Kidney epithelial cell (primary cell): ENCODE measurements around the gene GSK3A. TPM values are rescaled to one million over a fixed set of nuclear protein-coding genes. Genes with fewer than 3 reads are reported as not detected.

Experiments
- DNase-seq: peaks from one replicate; pipeline ENCODE4 v3.0.0-alpha.2; 2010; ENCODE audit warnings: low read depth
- H3K27me3 ChIP-seq: 2 replicates; pipeline ENCODE4 v1.6.0; 2011; ENCODE audit warnings: low read length; ENCODE audit not compliant: control insufficient read depth, insufficient read depth
- H3K36me3 ChIP-seq: 2 replicates; pipeline ENCODE4 v1.5.1; 2011; ENCODE audit warnings: low read length; ENCODE audit not compliant: control insufficient read depth, insufficient read depth
- H3K4me3 ChIP-seq: 2 replicates; pipeline ENCODE4 v1.5.1; 2011; ENCODE audit warnings: low read depth, mild to moderate bottlenecking, control low read depth, low read length
- total RNA-seq: library from RNA; depleted of rRNA; stranded (reverse); fragments of >200 nt; gene quantifications from 2 replicates; pipeline ENCODE4 v1.2.3, GENCODE V29; 2015
- TF ChIP-seq, protein P1 (sequence below): IDR thresholded peaks from 2 replicates; pipeline ENCODE4 v1.5.1; 2011; ENCODE audit warnings: mild to moderate bottlenecking, moderate library complexity, low read length, control low read depth, inconsistent platforms; ENCODE audit not compliant: insufficient read depth, poor library complexity, severe bottlenecking

The GSK3A gene
- total RNA-seq, 1 donor from 2014 or later: 27.3 TPM

DNA sequence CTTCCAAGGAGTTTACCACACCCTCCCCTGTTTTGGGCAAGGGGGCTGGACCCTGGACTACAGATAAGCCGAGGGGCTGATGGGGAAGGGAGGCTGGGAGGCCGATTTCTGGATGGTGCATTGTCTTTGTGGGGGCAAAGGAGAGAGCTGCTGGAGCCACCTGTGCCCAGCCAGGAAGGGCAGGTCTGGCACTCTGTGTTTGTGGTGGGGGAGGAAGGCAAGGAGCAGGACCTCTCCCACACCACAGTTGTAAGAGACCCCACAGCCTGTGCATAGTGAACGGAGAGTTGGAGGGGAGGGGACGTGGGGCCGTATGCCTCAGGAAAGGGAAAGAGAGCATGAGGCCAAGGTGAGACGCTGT lies 43.6 kb upstream of the GSK3A start:
- TF ChIP-seq, protein P1, sequence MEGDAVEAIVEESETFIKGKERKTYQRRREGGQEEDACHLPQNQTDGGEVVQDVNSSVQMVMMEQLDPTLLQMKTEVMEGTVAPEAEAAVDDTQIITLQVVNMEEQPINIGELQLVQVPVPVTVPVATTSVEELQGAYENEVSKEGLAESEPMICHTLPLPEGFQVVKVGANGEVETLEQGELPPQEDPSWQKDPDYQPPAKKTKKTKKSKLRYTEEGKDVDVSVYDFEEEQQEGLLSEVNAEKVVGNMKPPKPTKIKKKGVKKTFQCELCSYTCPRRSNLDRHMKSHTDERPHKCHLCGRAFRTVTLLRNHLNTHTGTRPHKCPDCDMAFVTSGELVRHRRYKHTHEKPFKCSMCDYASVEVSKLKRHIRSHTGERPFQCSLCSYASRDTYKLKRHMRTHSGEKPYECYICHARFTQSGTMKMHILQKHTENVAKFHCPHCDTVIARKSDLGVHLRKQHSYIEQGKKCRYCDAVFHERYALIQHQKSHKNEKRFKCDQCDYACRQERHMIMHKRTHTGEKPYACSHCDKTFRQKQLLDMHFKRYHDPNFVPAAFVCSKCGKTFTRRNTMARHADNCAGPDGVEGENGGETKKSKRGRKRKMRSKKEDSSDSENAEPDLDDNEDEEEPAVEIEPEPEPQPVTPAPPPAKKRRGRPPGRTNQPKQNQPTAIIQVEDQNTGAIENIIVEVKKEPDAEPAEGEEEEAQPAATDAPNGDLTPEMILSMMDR: no peak
- Histone ChIP-seq H3K4me3 (no peak overlapping the region), H3K27me3 (no peaks in the 10 kb centered on the region), H3K36me3 (peaks cover 10% of the 10 kb centered on the region)
- no peak for DNase-seq

DNA sequence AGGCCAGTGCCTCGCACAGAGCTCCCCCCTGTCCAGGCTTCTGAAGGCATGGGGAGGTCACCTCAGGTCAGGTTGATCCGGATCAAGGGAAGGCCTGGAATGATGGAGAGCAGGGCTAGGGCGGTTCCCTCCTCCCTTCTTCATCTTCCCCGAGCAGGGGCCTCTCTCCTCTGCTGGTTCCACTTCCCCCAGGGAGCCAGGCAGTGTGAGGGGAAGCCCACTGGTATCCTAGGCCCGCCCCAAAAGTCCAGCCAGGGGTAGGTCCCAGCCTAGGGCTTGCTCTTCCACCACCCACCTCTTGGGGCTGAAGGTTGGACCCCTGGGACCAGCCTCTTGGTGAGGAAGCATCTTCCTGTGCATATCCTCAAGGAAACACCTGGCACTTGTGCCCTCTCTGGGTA lies 43.1 kb upstream of the GSK3A start:
- Histone ChIP-seq H3K36me3 (peaks cover 7% of the 10 kb centered on the region), H3K4me3 (peak overlapping the region; percentile 62), H3K27me3 (no peaks in the 10 kb centered on the region)
- TF ChIP-seq, protein P1: no peak
- no peak for DNase-seq

DNA sequence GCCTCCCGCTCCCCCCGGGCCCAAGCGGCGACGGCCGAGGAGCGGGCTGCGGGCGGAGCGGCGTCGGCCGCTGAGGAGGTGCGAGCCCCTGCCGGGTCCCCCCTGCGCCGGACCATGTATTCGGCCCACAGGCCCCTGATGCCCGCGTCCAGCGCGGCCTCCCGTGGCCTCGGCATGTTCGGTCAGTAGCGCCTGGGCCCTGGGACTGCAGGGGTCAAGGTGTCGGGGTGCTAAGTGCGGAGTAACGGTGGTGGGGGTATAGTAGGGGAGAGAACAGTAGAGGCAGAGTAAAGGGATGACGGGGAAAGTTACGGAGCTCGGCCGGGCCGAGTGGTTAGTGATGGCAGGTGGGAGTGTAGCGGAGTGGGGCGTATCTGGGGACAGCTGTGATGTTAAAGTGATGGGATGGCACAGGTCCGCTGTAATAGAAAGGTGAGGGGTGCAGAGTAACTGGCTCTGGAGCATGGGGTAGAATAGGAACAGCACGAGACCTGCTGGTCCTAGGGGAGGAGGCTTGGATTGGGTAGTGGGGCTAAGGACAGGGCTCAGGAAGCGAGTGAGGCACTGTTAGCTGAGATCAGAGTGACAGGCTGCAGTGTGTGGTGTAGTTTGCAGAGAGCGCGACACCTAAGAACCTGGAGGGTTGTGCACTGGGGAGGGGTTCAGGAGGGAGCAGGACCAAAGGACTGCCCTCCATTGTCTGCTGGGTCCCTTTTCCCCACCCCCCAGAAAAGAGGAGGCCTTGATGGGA lies 42.4 kb upstream of the GSK3A start:
- Histone ChIP-seq H3K36me3 (peaks cover 4% of the 10 kb centered on the region), H3K27me3 (no peaks in the 10 kb centered on the region), H3K4me3 (peak overlapping the region; percentile 62)
- TF ChIP-seq, protein P1: no peak
- DNase-seq: no peak

DNA sequence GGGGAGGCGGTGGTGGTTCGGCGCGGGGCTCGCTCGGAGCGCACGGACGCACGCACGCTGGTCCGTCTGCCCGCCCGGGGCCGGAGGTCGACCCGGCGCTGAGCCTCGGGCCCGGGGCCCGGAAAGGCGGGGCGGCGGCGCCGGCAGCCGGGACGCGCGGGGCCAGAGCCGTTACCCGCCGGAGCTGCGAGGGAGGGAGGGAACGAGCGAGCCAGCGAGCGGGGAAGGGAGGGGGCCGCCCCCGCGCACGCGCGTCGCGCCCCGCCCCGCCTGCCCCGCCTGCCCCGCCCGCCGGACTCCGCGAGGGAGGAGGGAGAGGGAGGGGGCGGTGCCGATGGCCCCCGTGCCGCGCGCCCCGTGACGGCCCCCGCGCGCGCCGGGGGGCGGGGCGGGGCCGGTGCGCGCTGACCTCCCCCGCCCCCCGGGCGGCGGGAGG lies 41.7 kb upstream of the GSK3A start:
- TF ChIP-seq, protein P1: no peak
- H3K4me3 ChIP-seq: peak overlapping the region; percentile 62
- DNase-seq: no peak
- no peaks in the 10 kb centered on the region for H3K27me3 ChIP-seq
- H3K36me3 ChIP-seq: peaks cover 1% of the 10 kb centered on the region

DNA sequence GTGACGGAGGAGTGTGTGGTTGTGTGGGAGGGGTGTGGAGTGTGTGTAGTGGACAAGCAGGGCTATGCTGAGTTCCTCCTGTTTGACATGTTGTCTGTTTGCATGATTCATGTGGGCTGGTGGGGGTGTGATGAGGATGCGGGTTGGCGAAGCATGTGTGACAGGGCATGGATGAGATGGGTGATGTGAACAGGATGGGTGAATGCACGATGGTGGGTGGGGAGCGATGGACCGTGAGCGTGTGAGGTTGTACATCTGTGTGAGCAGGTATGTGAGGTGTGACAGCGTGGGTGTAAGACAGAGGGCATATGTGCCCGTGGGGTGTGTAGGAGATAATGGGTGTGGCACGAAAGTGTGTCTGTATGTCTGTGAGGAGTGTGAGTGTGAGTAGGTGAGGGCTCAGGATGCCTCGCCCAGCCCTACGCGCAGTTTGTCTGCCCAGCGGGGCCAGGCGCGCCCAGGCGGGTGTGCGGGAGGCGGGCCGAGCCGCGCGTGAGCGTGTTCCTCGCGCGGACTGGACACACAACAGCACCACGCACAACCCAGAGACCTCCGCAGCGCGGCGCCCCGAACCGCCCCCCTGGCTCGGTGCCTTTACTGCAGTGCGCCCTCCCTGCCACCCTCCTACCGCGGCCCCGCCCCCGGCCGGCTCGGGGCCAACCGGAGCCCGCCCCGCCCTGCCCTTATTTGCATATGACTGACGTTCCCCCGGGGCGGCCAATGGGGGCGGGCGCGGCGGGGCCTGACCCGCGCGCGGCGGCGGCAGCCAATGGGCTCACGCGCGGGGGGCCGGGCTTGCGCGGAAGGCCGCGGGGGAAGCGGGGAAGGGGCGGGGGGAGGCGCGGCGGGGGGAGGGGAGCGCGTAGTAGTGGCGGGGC lies 41.0 kb upstream of the GSK3A start:
- Histone ChIP-seq H3K36me3 (peaks cover 1% of the 10 kb centered on the region), H3K27me3 (no peaks in the 10 kb centered on the region), H3K4me3 (peak overlapping the region; percentile 62)
- TF ChIP-seq, protein P1: no peak
- no peak for DNase-seq
